ENCODE measurements around the gene IRF5.
"Not testable (repeated sequence)": the region's sequence is repeated elsewhere in the genome, so short reads cannot be mapped to it uniquely, and the experiment has no call there.

Gene IRF5

GRCh38 chr7:128974241-128974934 lies 36.7 kb downstream of the IRF5 start:
- DNase-seq, result no peak

- DNase-seq, result no peak
Measured at GRCh38 chr7:128982105-128982504, 44.4 kb downstream of the IRF5 start.

- DNase-seq, result no peak
Measured at GRCh38 chr7:128985660-128986059, 47.9 kb downstream of the IRF5 start.

DNA sequence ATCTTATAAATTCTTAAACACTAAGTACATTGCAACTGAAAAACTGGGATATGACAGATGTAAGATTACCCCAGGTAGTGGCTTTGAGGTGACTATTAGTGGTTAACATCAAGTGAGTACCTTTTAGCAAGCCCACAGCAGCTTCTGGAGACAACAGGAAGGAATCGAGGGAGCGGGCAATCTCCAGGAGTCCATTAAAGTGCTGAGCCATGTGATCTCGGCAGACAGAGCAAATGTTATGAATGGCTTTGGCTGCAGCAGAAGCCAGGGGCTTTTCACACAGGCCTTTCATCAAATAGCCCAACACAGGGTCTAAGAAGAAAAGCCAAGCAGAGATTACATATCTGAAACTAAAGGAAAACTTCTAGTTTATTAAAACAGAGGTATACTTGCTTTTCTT lies 48.9 kb downstream of the IRF5 start:
- no peak for DNase-seq

DNA sequence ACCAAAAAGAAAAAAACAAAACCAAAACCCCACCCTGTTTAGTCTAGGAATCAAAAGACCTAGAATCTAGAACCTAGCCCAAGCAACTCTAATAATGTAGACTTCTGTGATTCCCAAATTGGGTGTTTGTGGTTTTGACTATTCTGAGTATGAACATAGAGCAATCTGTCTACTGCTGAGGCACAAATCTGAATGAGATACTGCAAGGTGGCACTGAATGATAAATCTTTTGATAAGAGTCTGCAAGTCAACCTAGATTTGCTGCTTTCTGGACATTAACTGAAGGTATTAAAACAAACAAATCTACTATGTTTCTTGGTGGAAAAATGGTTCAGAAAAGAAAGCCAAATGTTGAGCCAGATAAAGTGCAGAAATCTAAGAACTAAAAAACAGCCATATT lies 50.6 kb downstream of the IRF5 start:
- DNase-seq, result no peak

- DNase-seq, result no peak
Measured at GRCh38 chr7:128989961-128990360, 52.2 kb downstream of the IRF5 start.

- no peak for DNase-seq
Measured at GRCh38 chr7:128993419-128993818, 55.7 kb downstream of the IRF5 start.

- DNase-seq, result not testable (repeated sequence)
Measured at GRCh38 chr7:128994560-128994959, 56.8 kb downstream of the IRF5 start.

- no peak for DNase-seq
Measured at GRCh38 chr7:128997181-128997580, 59.5 kb downstream of the IRF5 start.
